H1 (cell line): ENCODE results near the gene MACROD2. TPM values are rescaled to one million over a fixed set of nuclear protein-coding genes. Genes with fewer than 3 reads are reported as not detected.

Source experiments
- CTCF ChIA-PET: fragments of 300-600 bp; sonication (Branson Sonifier 250); formaldehyde crosslinking; loops from one replicate; lab custom pipeline; 2021; ENCODE audit not compliant: partially characterized antibody; lab: Charles Lee
- POLR2A ChIA-PET: fragments of 300-600 bp; sonication (Branson Sonifier 250); formaldehyde crosslinking; loops from one replicate; lab custom pipeline; 2021; ENCODE audit warnings: inconsistent platforms; ENCODE audit not compliant: partially characterized antibody; lab: Charles Lee
- DNase-seq, 2 experiments: peaks; one replicate each; pipeline versions ENCODE4 v3.0.0 to v3.0.0-alpha.2; 2010 to 2022; ENCODE audit warnings: low spot score in 2 of 2, low read depth in 1 of 2, mixed read lengths in 1 of 2
- FAIRE-seq: peaks from 2 replicates; lab custom pipeline; 2011; peaks lifted over from hg19 to GRCh38; lab: Jason Lieb, UNC
- H2AFZ ChIP-seq: 2 replicates; pipeline ENCODE4 v1.8.1; 2012; ENCODE audit warnings: low read length, inconsistent platforms
- H2AK5ac ChIP-seq: 2 replicates; pipeline ENCODE4 v1.6.1; 2013; ENCODE audit warnings: low read depth, low read length
- H2BK120ac ChIP-seq: replicated peaks from 2 replicates; pipeline ENCODE3; 2013; ENCODE audit warnings: low read depth, low read length, inconsistent platforms
- H2BK12ac ChIP-seq: 2 replicates; pipeline ENCODE4 v1.6.1; 2013; ENCODE audit warnings: low read depth, low read length
- H2BK15ac ChIP-seq: 2 replicates; pipeline ENCODE4 v1.6.1; 2013; ENCODE audit warnings: low read length
- H2BK20ac ChIP-seq: 2 replicates; pipeline ENCODE4 v1.6.1; 2013; ENCODE audit warnings: low read length
- H2BK5ac ChIP-seq: 2 replicates; pipeline ENCODE4 v1.6.1; 2013; ENCODE audit warnings: low read depth, low read length
- H3K14ac ChIP-seq: 2 replicates; pipeline ENCODE4 v1.6.1; 2013; ENCODE audit warnings: inconsistent platforms; ENCODE audit not compliant: insufficient read length
- H3K18ac ChIP-seq: 2 replicates; pipeline ENCODE4 v1.6.1; 2013; ENCODE audit warnings: low read length; ENCODE audit errors: extremely low read depth
- H3K23ac ChIP-seq: 2 replicates; pipeline ENCODE4 v1.6.1; 2013; ENCODE audit warnings: inconsistent platforms; ENCODE audit not compliant: insufficient read length
- H3K23me2 ChIP-seq: 2 replicates; pipeline ENCODE4 v1.6.1; 2013; ENCODE audit warnings: low read depth, low read length
- H3K27ac ChIP-seq: 2 replicates; pipeline ENCODE4 v1.6.1; 2011; ENCODE audit warnings: low read depth, low read length, inconsistent platforms
- H3K27me3 ChIP-seq, 4 experiments: replicated peaks in 1 of 4; 1 replicate in 1 of 4; 2 replicates in 3 of 4; pipeline versions ENCODE4 v1.6.1 to v1.8.1; 2011 to 2013; ENCODE audit warnings: low read length in 3 of 4, mild to moderate bottlenecking in 3 of 4, inconsistent platforms in 2 of 4, mixed read lengths in 2 of 4, moderate library complexity in 1 of 4; ENCODE audit not compliant: control insufficient read depth in 3 of 4, insufficient read depth in 3 of 4; ENCODE audit errors: extremely low read depth in 1 of 4
- H3K36me3 ChIP-seq, 4 experiments: 2 replicates each; pipeline versions ENCODE4 v1.6.1 to v1.8.1; 2011 to 2013; ENCODE audit warnings: mild to moderate bottlenecking in 4 of 4, low read length in 3 of 4, moderate library complexity in 2 of 4, control low read depth in 1 of 4, inconsistent platforms in 1 of 4; ENCODE audit not compliant: insufficient read depth in 4 of 4, control insufficient read depth in 2 of 4
- H3K4ac ChIP-seq: replicated peaks from 2 replicates; pipeline ENCODE3; 2013; ENCODE audit warnings: low read length, low read depth, mixed read lengths, inconsistent platforms; ENCODE audit not compliant: insufficient read length
- H3K4me1 ChIP-seq, 4 experiments: replicated peaks in 1 of 4; 1 replicate in 1 of 4; 2 replicates in 3 of 4; pipeline versions ENCODE4 v1.6.1 to v1.8.1; 2011 to 2013; ENCODE audit warnings: low read length in 3 of 4, inconsistent platforms in 2 of 4, mixed read lengths in 1 of 4; ENCODE audit not compliant: insufficient read depth in 4 of 4, control insufficient read depth in 3 of 4
- H3K4me2 ChIP-seq, 2 experiments: 2 replicates each; pipeline versions ENCODE4 v1.6.1 to v1.8.1; 2011 to 2013; ENCODE audit warnings: low read depth in 2 of 2, low read length in 2 of 2, control low read depth in 1 of 2, inconsistent platforms in 1 of 2, mild to moderate bottlenecking in 1 of 2; ENCODE audit not compliant: insufficient read depth in 1 of 2
- H3K4me3 ChIP-seq, 4 experiments: fragments of 200-600, 300-600 bp in 1 of 4; sonication (generic), shearing (Covaris generic), sonication (Bioruptor Twin) in 1 of 4; 2 replicates each; pipeline versions ENCODE4 v1.5.1 to v1.8.1; 2011 to 2016; ENCODE audit warnings: low read length in 4 of 4, low read depth in 3 of 4, control low read depth in 2 of 4, inconsistent platforms in 2 of 4, mild to moderate bottlenecking in 2 of 4, mixed read lengths in 1 of 4, moderate library complexity in 1 of 4; ENCODE audit not compliant: insufficient read depth in 2 of 4; ENCODE audit errors: extremely low read depth in 1 of 4
- H3K56ac ChIP-seq: replicated peaks from 2 replicates; pipeline ENCODE3; 2013; ENCODE audit warnings: low read depth, mild to moderate bottlenecking, mixed read lengths, low read length, inconsistent platforms; ENCODE audit not compliant: insufficient read length
- H3K79me1 ChIP-seq: 2 replicates; pipeline ENCODE4 v1.6.1; 2013; ENCODE audit warnings: low read depth, low read length, control low read depth
- H3K79me2 ChIP-seq, 2 experiments: 2 replicates each; pipeline versions ENCODE4 v1.6.1 to v1.8.1; 2012 to 2013; ENCODE audit warnings: low read length in 2 of 2, mild to moderate bottlenecking in 2 of 2, inconsistent platforms in 1 of 2; ENCODE audit not compliant: insufficient read depth in 2 of 2, control insufficient read depth in 1 of 2
- H3K9ac ChIP-seq, 4 experiments: replicated peaks in 1 of 4; 1 replicate in 1 of 4; 2 replicates in 3 of 4; pipeline versions ENCODE4 v1.6.1 to v1.8.1; 2011 to 2013; ENCODE audit warnings: low read depth in 3 of 4, low read length in 3 of 4, control low read depth in 2 of 4, mild to moderate bottlenecking in 2 of 4, moderate library complexity in 2 of 4, inconsistent platforms in 1 of 4; ENCODE audit errors: extremely low read depth in 1 of 4
- H3K9me3 ChIP-seq, 2 experiments: 2 replicates each; pipeline versions ENCODE4 v1.6.1 to v1.8.1; 2012 to 2013; ENCODE audit warnings: mild to moderate bottlenecking in 2 of 2, moderate library complexity in 2 of 2, control low read depth in 1 of 2, inconsistent platforms in 1 of 2, low read depth in 1 of 2, low read length in 1 of 2, mixed read lengths in 1 of 2; ENCODE audit not compliant: insufficient read depth in 2 of 2
- H4K20me1 ChIP-seq, 2 experiments: replicated peaks in 1 of 2; 2 replicates each; pipeline versions ENCODE3 to v1.8.1; 2011 to 2013; ENCODE audit warnings: inconsistent platforms in 2 of 2, low read length in 2 of 2, mild to moderate bottlenecking in 1 of 2; ENCODE audit not compliant: insufficient read depth in 2 of 2, control insufficient read depth in 1 of 2
- H4K5ac ChIP-seq: 2 replicates; pipeline ENCODE4 v1.6.1; 2013; ENCODE audit warnings: low read length, low read depth, mixed read lengths, inconsistent platforms; ENCODE audit not compliant: insufficient read length
- H4K8ac ChIP-seq: 2 replicates; pipeline ENCODE4 v1.8.0; 2013; ENCODE audit warnings: mild to moderate bottlenecking, moderate library complexity, low read length, inconsistent platforms; ENCODE audit not compliant: insufficient read depth; ENCODE audit errors: extremely low read depth
- H4K91ac ChIP-seq: replicated peaks from 2 replicates; pipeline ENCODE3; 2013; ENCODE audit warnings: low read length, mixed read lengths, inconsistent platforms; ENCODE audit not compliant: insufficient read length
- ASH2L ChIP-seq: fragments of 200-600, 300-600 bp; sonication (generic); IDR thresholded peaks from one replicate; pipeline ENCODE4 v1.7.1; 2017; ENCODE audit warnings: low read length
- CHD2 ChIP-seq: IDR thresholded peaks from 2 replicates; pipeline ENCODE4 v1.6.1; 2012; ENCODE audit warnings: low read length, improper control_type of control experiment
- EGR1 ChIP-seq: IDR thresholded peaks from 2 replicates; pipeline ENCODE4 v1.6.1; 2011; ENCODE audit warnings: low read depth, low read length, borderline replicate concordance
- GABPA ChIP-seq: IDR thresholded peaks from 2 replicates; pipeline ENCODE4 v1.6.1; 2011; ENCODE audit warnings: mild to moderate bottlenecking, low read length, moderate library complexity, borderline replicate concordance; ENCODE audit not compliant: insufficient read depth
- POLR2AphosphoS5 ChIP-seq: IDR thresholded peaks from 2 replicates; pipeline ENCODE4 v1.6.1; 2011; ENCODE audit warnings: low read depth, low read length
- SIN3A ChIP-seq, 2 experiments: IDR thresholded peaks in 1 of 2; conservative IDR thresholded peaks in 1 of 2; 2 replicates each; pipeline ENCODE4 v1.6.1; 2011 to 2012; ENCODE audit warnings: low read length in 2 of 2, improper control_type of control experiment in 1 of 2, low read depth in 1 of 2, mild to moderate bottlenecking in 1 of 2
- SRF ChIP-seq: IDR thresholded peaks from 2 replicates; pipeline ENCODE4 v1.6.1; 2011; ENCODE audit warnings: mild to moderate bottlenecking, low read depth, low read length, moderate library complexity
- TAF7 ChIP-seq: optimal IDR thresholded peaks from 2 replicates; pipeline ENCODE3; 2011; ENCODE audit warnings: low read depth, mild to moderate bottlenecking, inconsistent platforms, low read length, moderate library complexity, borderline replicate concordance
- USF2 ChIP-seq: IDR thresholded peaks from 2 replicates; pipeline ENCODE4 v1.6.1; 2011; ENCODE audit warnings: low read length, improper control_type of control experiment
- YY1 ChIP-seq: IDR thresholded peaks from 2 replicates; pipeline ENCODE4 v1.6.1; 2011; ENCODE audit warnings: low read depth, mild to moderate bottlenecking, low read length
- WGBS, 2 experiments: shearing (Covaris generic) in 1 of 2; methylation state at CpG; one replicate each; pipeline versions ENCODE4 v1.1.6 to v1.1.7; 2013 to 2015; ENCODE audit warnings: low lambda C conversion rate in 2 of 2, mixed read lengths in 2 of 2, inconsistent platforms in 1 of 2, low coverage in 1 of 2, missing lambda C conversion rate in 1 of 2; ENCODE audit not compliant: insufficient replicate concordance in 2 of 2, insufficient coverage in 1 of 2, insufficient read length in 1 of 2; ENCODE audit errors: extremely low coverage in 1 of 2, missing lambda C conversion rate in 1 of 2; 5-methylcytosine and 5-hydroxymethylcytosine counted together
- polyA plus RNA-seq, 7 experiments: library from polyadenylated mRNA; depleted of rRNA in 3 of 7; stranded (reverse) in 5 of 7; unstranded in 2 of 7; fragments of >200 nt in 5 of 7; fragments of 200-250 nt in 2 of 7; gene quantifications; 1 replicate in 5 of 7; 2 replicates in 1 of 7; 4 replicates in 1 of 7; pipeline versions ENCODE4 v1.2.1 to v1.2.3, GENCODE V29; 2011 to 2013; ENCODE audit warnings: missing spikeins in 2 of 7, mixed read lengths in 2 of 7
- total RNA-seq: library from RNA; stranded (reverse); fragmentation: NEBNext Ultra II Directional; extraction: Animal tissue kit (Norgen Biotek cat#: 25700); gene quantifications from 2 replicates; pipeline ENCODE4 v1.2.1, GENCODE V29; 2021
- TF ChIP-seq, protein P1 (sequence below): IDR thresholded peaks from 2 replicates; pipeline ENCODE4 v1.6.1; 2011; ENCODE audit warnings: low read depth, mild to moderate bottlenecking, low read length; ENCODE audit not compliant: insufficient read depth

MACROD2 gene
- total and polyA plus RNA-seq, 2 of the 8 experiments (the other 6 are each of a cell fraction or from before 2014, with no cell fraction given) = 0.70 to 3.9 TPM

DNA sequence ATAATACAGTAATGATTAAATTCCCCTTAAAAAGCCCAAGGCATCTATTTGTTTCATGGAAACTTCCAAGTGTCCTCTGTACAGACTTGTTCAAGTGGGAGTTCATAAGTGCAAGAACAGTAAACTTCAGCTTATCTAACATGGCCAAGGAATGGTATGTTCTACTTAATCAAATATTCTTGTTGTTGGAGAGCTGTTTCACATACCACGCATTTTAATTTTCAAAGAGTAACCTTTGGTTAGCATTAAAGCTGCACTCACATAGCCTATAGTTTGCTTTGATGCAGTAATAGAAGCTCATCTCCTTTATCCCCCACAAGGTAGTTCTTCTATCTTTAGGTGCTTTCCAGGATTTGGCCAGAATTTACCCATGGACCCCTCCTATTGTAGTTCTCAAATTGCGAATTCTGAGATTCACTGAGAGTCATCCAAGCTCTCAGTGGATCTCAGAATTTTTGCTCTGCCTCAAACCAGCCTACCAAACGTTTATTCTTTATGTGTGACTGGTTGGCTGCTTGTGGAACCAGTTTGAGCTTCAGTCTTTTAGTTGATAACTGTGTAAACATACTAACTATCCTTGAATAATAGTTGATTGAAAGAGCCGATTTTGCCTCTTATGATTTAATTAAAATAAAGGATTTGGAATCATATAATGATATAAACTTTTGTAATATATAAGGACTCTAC lies 1010.1 kb downstream of the MACROD2 start:
- Histone ChIP-seq H3K79me1 (no peaks in the 10 kb centered on the region), H3K4me3 (no peak overlapping the region), H3K4me2 (no peak overlapping the region), H3K9me3 (no peaks in the 10 kb centered on the region), H4K20me1 (no peaks in the 10 kb centered on the region), H3K4me1 (peaks cover 0 to 4% (median 0%) of the 10 kb centered on the region in 4 experiments; a peak in 1 of 7 replicates), H2AK5ac (no peak overlapping the region), H4K91ac (no peak overlapping the region), H3K23me2 (no peaks in the 10 kb centered on the region; the same call in 1 of the 2 replicates), H2BK20ac (no peak overlapping the region), H2BK15ac (no peak overlapping the region), H3K79me2 (no peaks in the 10 kb centered on the region), H2BK12ac (no peak overlapping the region), H3K14ac (no peak overlapping the region), H3K56ac (no peak overlapping the region), H4K8ac (no peak overlapping the region), H2BK5ac (no peak overlapping the region), H4K5ac (no peak overlapping the region), H3K27ac (no peak overlapping the region), H2BK120ac (no peak overlapping the region), H2AFZ (no peak overlapping the region), H3K18ac (no peak overlapping the region), H3K4ac (no peak overlapping the region), H3K36me3 (no peaks in the 10 kb centered on the region), H3K9ac (no peak overlapping the region), H3K27me3 (no peaks in the 10 kb centered on the region), H3K23ac (no peak overlapping the region)
- DNase-seq = no peak
- CTCF ChIA-PET = interaction anchor here (0.7 kb wide), 1 partner anchor 231 kb away, joined by 4 read pairs; no protein-coding TSS in a partner anchor
- no peak for FAIRE-seq
- TF ChIP-seq TAF7 (no peak), POLR2AphosphoS5 (no peak), USF2 (no peak), ASH2L (no peak), EGR1 (no peak), YY1 (no peak), GABPA (no peak), SIN3A (conservative IDR thresholded peaks at IDR 0.05 in 1 of 2, IDR thresholded peaks at IDR 0.05 in 1 of 2; ENCODE audit: low read depth in 1 of 2, low read length in 2 of 2) (no peak), SRF (no peak), CHD2 (no peak)
- TF ChIP-seq, protein P1, sequence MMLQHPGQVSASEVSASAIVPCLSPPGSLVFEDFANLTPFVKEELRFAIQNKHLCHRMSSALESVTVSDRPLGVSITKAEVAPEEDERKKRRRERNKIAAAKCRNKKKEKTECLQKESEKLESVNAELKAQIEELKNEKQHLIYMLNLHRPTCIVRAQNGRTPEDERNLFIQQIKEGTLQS = no peak
- POLR2A ChIA-PET = no interaction called here
- WGBS, 2 experiments = 92% methylated on average over 4 of the region's 4 CpGs; no CpG with 5 or more reads in 1 of the 2 experiments
